Bronchial epithelial cell (primary cell): ENCODE measurements around the gene SYTL1. TPM values are rescaled to one million over a fixed set of nuclear protein-coding genes. Genes with fewer than 3 reads are reported as not detected.

Experiments
- DNase-seq: peaks from one replicate; pipeline ENCODE4 v3.0.0-alpha.2; 2010; ENCODE audit warnings: low read depth
- FAIRE-seq: peaks from 2 replicates; lab custom pipeline; 2011; peaks lifted over from hg19 to GRCh38; lab: Jason Lieb, UNC
- H3K27me3 ChIP-seq: 2 replicates; pipeline ENCODE4 v1.5.1; 2011; ENCODE audit warnings: low read length; ENCODE audit not compliant: control insufficient read depth, insufficient read depth
- H3K36me3 ChIP-seq: 2 replicates; pipeline ENCODE4 v1.5.1; 2011; ENCODE audit warnings: low read length; ENCODE audit not compliant: control insufficient read depth, insufficient read depth
- H3K4me3 ChIP-seq: 2 replicates; pipeline ENCODE4 v1.5.1; 2011; ENCODE audit warnings: mild to moderate bottlenecking, low read depth, low read length, control low read depth
- CTCF ChIP-seq: IDR thresholded peaks from 2 replicates; pipeline ENCODE4 v1.5.1; 2011; ENCODE audit warnings: mild to moderate bottlenecking, moderate library complexity, low read length, control low read depth, inconsistent platforms; ENCODE audit not compliant: insufficient read depth, severe bottlenecking
- total RNA-seq: library from RNA; depleted of rRNA; stranded (reverse); fragments of >200 nt; gene quantifications from 2 replicates; pipeline ENCODE4 v1.2.1, GENCODE V29; 2014

The SYTL1 gene
- total RNA-seq, 1 donor from 2014 or later, result 31.9 TPM

- Histone ChIP-seq H3K36me3 (peaks cover 48% of the 10 kb centered on the region), H3K4me3 (no peak overlapping the region), H3K27me3 (no peaks in the 10 kb centered on the region)
- DNase-seq (peak; percentile 53), FAIRE-seq (no peak)
- TF ChIP-seq CTCF, result peak; percentile 53
These were observed 14.9 kb downstream of the SYTL1 start for GRCh38 chr1:27356619-27357280.

GRCh38 chr1:27357281-27358037 lies 15.6 kb downstream of the SYTL1 start:
- H3K36me3 ChIP-seq, result peaks cover 53% of the 10 kb centered on the region

GRCh38 chr1:27358038-27358927 lies 16.5 kb downstream of the SYTL1 start:
- no peak for TF ChIP-seq CTCF
- FAIRE-seq (peak; percentile 36), DNase-seq (no peak)
- no peaks in the 10 kb centered on the region for H3K27me3 ChIP-seq
- H3K4me3 ChIP-seq, result no peak overlapping the region
- peaks cover 56% of the 10 kb centered on the region for H3K36me3 ChIP-seq

More at GRCh38 chr1:27357281-27358037, 15.6 kb downstream of the SYTL1 start:
- FAIRE-seq (no peak), DNase-seq (peak; percentile 31)
- no peak overlapping the region for H3K4me3 ChIP-seq
- no peaks in the 10 kb centered on the region for H3K27me3 ChIP-seq
- peak; percentile 98 for TF ChIP-seq CTCF

GRCh38 chr1:27358928-27359313 lies 17.1 kb downstream of the SYTL1 start:
- no peak overlapping the region for H3K4me3 ChIP-seq
- TF ChIP-seq CTCF, result no peak
- DNase-seq (no peak), FAIRE-seq (no peak)
- peaks cover 62% of the 10 kb centered on the region for H3K36me3 ChIP-seq
- H3K27me3 ChIP-seq, result no peaks in the 10 kb centered on the region

- Histone ChIP-seq H3K4me3 (no peak overlapping the region), H3K36me3 (peaks cover 71% of the 10 kb centered on the region), H3K27me3 (no peaks in the 10 kb centered on the region)
- FAIRE-seq, result peak; percentile 70
- no peak for DNase-seq
- TF ChIP-seq CTCF, result no peak
These were observed 18.0 kb downstream of the SYTL1 start for GRCh38 chr1:27359822-27360158.
